Astrocyte of the cerebellum (primary cell): ENCODE results near the gene CRKL.

Experiments
- DNase-seq: peaks from one replicate; pipeline ENCODE4 v3.0.0-alpha.2; 2011; ENCODE audit warnings: low read depth
- H3K4me3 ChIP-seq: 2 replicates; pipeline ENCODE4 v1.5.1; 2011; ENCODE audit warnings: mild to moderate bottlenecking, low read depth, low read length, moderate library complexity
- CTCF ChIP-seq: IDR thresholded peaks from 2 replicates; pipeline ENCODE4 v1.5.1; 2012; ENCODE audit warnings: low read length, low read depth, moderate library complexity, mild to moderate bottlenecking; ENCODE audit errors: missing control alignments
- in situ Hi-C: cut with HindIII; loops from 2 replicates; pipeline ENCODE4 v1.10.0; 2017; ENCODE audit warnings: low sequenced_read_pairs

Gene CRKL

GRCh38 chr22:20998411-20999336 lies 81.5 kb downstream of the CRKL start:
- H3K4me3 ChIP-seq, result no peak overlapping the region
- in situ Hi-C loops, result no loop called here
- TF ChIP-seq CTCF, result no peak
- DNase-seq, result no peak

DNA sequence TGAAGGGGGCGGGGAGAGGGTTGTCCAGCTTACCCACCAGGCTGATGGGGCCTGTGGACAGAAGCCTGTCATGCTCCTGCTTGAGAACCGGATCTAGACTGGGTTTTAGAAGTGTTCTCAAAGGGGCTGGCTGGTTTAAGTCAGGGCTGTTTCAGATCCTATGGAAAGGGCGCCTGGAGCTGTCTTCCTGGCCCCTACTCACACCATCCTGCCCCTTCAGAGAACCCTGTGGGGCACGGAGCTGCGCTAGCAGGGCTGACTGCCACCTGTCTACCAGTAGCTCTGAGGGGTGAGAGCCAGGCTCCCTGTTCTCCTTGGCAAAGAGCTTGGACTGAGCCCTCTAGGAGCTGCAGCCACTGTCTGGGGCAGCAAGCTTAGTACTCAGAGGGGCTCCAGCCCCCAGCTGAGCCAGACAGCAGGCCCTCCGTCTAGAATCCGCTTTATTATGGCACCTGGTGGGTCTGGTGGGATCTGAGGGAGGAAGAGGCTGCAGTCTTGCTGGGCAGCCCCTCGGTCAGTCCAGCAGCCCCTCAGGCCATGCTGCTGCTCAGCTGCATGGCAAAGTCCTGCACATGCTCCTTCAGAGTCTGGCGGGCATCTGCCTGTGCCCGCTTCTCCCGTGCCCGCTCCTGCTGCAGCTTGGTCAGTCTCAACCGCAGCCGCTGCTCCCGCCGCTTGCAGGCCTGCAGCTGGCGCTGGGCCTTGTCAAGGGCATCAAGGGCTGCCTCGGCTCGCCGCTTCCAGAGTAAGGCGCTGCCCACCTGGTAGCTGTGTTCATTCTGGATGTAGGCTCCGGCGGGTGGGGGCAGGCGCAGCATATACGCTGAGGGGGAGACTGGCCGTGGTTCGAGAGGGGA lies 82.4 kb downstream of the CRKL start:
- no peak for DNase-seq
- no peak overlapping the region for H3K4me3 ChIP-seq
- TF ChIP-seq CTCF, result no peak
- in situ Hi-C loops, result no loop called here

DNA sequence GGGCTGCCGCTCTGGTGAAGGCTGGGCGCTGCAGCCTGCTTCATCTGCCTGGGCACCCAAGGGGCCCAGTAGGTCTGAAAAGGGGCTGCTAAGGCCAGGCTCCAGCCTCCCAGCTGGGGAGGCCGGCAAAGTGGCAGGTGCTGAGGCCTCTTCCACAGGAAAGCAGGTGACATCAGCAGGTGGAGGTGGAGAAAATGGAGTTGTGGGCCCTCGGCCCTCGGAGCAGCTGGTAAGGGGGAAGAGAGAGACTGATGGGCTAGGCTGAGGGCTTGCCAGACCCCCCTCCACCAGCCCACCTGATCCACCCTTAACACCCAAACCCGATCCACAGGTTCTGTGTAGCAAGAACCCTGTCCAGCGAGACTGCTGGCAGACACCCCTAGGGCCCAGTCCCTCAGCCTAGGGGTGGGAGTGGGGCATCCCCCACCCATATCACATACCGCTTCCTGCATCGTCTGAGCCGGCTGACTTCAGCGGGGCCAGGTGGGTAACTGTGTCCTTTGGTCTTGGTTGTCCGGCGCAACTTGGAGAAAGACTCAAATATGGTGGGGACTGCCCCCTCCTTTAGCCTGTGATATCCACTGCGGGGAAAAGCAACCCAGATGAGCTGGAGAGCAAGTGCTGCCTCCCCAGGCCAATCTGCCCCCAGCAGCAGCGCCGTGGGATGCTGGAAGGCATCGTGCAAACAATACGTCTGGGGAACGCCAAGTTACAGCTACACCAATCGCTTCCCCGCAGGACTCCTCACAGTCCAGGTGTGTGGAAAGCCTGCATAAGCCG lies 83.2 kb downstream of the CRKL start:
- in situ Hi-C loops, result no loop called here
- DNase-seq, result no peak
- peak overlapping the region; percentile 88 for H3K4me3 ChIP-seq
- no peak for TF ChIP-seq CTCF

- no peak for TF ChIP-seq CTCF
- peak overlapping the region; percentile 88 for H3K4me3 ChIP-seq
- in situ Hi-C loops, result no loop called here
- DNase-seq, result no peak
These were observed 83.9 kb downstream of the CRKL start for GRCh38 chr22:21000987-21001600.

DNA sequence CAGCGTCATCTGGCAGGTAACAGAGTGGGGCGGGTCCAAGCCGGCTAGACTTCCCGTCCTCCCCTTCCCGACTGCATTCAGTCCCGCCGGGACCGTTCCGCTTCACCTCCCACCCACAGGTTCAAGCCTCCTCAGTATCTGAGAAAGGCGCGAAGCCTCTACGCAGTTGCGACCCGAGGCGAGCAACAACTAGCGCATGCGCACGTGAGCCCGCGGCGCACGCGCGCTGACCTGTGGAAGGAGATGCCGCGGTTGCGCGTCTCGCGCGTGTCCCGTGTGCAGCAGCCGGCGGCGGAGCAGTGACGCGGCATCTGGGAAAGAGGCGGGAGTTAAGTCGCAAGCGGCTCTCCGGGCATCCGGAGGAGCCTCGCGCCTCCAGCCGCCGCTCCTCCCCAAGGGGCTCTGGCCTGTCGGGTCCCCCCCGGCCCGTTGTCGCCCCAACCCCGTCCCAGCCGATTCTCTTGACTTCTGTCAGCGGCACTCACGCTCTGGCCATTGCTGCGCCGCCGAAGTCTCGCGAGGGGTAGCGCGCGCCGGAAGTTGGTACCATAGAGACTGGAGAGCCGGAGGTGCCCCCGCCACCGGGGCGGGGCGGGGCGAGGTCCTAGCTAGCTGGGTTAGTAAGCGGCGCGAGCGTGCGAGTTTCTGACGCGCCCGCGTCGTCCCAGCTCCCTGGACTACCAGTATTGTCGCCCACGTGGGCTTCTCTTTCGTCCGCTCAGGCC lies 84.6 kb downstream of the CRKL start, which contains the start of gene THAP7:
THAP7 (minus strand) TSS at position 518 of the 725 bp plus-strand sequence; CDS start at position 311, 207 bp downstream.
- in situ Hi-C loops, result no loop called here

More for the DNA sequence above, 84.6 kb downstream of the CRKL start, which contains the start of gene THAP7:
- TF ChIP-seq CTCF, result no peak
- DNase-seq, result peak; percentile 80
- peak within 1 kb of the TSS; percentile 88 for H3K4me3 ChIP-seq
